SW 1271 (cell line): Measurements from ENCODE around the gene AAK1.
"Not testable (repeated sequence)": the region's sequence is repeated elsewhere in the genome, so short reads cannot be mapped to it uniquely, and the experiment has no call there.

ENCODE experiments used
- DNase-seq, 2 experiments: peaks; one replicate each; lab custom pipeline; 2025; lab: John Stamatoyannopoulos, UW

Gene AAK1

DNA sequence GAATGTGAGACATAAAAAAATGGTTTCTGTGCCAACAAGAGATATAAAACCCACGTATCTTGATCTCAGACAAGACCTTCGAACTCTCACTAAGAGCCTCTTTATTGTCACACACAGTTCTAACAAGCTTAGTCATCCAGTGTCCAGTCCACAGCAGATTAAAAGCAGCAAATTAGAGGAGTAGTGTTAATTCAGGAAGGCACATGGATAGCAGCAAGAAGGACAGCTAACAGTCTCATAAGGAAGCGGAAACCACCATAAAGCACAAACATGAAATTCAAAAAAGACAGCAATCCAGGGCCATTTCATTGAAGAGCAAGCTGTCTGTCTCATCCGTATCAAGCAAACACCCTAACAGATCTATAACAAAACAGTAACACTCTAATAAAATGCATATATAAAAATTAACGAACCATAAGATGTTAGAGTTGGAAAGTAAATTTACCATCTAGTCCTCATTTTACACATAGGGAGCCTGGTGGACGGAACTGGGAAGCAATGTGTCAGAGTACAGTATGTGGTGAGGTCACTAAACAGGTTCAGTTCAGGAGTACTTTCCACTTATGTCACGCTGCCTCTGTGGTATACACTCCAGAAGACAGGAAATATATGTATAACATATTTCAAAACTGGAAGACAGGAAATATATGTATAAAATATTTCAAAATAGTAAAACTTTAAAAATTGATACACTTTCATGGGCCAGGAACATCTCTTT, 18.3 kb downstream of the AAK1 start:
- DNase-seq: no peak

- no peak for DNase-seq
Measured at GRCh38 chr2:69624611-69625010, 18.9 kb downstream of the AAK1 start.

GRCh38 chr2:69624131-69624530, 19.4 kb downstream of the AAK1 start:
- no peak for DNase-seq

DNA sequence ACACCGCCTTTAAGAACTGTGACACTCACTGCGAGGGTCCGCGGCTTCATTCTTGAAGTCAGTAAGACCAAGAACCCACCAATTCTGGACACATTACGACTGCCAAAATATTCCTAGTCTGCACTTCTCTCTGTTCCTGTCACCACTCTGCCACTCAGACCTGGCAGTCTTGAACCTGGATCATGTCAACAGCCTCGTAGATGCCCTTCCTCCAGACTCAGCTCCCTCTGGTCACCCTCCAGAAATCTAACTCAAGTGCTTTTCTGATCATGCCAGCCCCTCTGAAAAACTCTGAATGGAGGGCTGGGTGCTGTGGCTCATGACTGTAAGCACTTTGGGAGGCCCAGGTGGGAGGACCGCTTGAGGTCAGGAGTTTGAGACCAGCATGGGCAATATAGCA, 20.3 kb downstream of the AAK1 start:
- DNase-seq: no peak

- not testable (repeated sequence) for DNase-seq
Measured at GRCh38 chr2:69622805-69623204, 20.7 kb downstream of the AAK1 start.

GRCh38 chr2:69622017-69622540, 21.5 kb downstream of the AAK1 start:
- not testable (repeated sequence) for DNase-seq

DNA sequence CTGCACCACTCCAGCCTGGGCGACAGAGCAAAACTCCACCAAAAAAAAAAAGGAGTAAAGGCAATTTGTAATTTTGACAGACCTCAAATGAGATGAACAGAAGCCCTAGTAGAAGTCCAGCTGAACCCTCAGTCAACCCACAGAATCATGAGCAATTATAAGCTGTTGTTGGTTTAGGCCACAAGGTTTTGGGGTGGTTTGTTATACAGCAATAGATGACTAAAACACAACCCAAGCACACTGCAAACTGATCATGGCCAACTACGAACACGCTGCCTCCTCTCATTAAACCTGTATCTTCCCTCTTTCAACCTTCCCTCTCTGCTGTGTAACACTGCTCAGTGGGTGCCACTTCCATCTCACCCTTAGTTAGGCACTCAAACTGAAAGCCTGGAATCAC, 22.1 kb downstream of the AAK1 start:
- no peak for DNase-seq

DNA sequence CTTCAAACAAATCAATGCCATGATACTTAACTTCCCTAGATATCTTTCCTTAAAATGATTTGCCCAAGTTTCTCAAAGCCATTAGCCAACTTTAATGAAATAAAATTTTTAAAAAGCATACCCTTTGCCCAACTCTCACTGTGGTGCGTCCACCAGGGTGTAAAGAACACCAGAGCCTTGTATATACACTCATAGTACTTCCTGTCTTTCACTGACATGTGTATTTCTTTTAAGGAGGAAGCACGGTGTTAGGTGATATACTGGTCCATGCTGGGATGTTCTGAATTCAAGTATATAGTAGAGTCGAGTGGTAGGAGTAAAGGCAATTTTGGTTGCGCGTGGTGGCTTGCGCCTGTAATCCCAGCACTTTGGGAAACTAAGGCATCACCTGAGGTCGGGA, 22.7 kb downstream of the AAK1 start:
- no peak for DNase-seq

DNA sequence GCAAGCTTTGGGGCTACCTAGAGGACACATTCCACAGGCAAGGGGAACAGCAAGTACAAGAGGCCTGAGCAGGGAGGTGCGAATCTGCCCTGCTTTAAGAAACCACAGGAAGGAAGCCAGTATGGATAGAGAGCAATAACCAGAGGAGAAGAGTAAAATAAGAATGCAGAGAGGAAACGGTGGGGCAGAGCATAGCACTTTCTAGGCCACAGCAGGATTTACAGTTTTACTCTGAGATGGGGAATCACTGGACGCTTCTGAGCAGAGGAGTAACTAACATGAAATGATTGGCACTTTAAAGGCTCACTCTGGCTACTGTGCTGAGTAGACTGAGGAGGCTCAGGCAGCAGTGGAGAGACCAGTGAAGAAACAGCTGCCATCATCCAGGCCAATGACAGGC, 23.8 kb downstream of the AAK1 start:
- no peak for DNase-seq

- DNase-seq: no peak
Measured at GRCh38 chr2:69618362-69618761, 25.2 kb downstream of the AAK1 start.

DNA sequence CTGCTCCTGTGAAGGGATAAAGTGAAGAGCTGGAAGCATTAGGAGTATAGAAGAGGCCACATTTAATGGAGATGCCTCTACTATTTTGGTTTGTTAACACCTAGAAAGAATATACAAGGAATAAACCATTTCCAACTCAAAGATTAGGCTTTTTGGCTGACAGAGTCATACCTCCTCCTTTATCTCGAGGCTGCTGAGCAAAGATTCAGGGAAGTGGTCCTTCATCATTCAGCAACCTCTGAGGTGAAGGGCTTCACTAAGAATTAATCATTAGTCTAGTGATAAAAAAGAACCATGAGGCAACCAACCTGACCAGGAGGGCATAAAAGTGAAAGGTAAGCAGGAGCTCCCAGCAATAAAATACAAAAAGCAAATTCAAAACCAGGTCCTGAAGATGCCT, 25.8 kb downstream of the AAK1 start:
- no peak for DNase-seq

DNA sequence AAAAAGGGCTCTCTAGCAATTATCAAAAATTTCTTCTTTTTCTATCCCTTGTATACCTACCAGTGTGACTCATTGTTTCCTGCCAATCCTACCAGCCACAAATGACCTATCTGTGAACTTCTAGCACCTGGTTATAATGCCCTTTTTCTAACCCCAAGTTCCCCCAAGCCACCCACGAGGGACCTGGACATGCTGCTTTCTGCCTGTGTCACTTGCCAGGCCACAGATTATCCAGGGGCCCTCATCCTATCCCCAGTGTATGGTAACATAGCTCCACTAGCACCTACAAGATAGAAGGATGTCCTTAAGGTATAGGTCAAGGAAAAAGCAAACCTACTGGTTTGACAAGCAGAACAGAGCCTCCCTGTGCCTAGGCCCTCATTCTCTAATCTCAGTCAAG, 26.8 kb downstream of the AAK1 start:
- peak in 1 of 2 experiments; percentile 24 for DNase-seq

DNA sequence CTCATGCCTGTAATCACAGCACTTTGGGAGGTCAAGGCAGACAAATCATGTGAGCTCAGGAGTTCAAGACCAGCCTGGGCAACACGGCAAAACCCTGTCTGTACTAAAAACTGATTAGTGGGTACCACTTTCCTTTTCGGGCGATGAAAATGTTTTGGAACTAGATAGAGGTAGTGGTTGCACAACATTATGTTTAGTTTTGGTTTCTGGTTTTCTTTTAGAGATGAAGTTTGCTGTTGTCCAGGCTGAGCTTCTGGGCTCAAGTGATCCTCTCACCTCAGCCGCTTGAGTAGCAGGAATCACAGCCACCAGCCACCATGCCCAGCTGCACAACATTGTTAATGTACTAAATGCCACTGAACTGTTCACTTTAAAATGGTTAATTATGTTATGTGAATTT, 27.6 kb downstream of the AAK1 start:
- DNase-seq: no peak

DNA sequence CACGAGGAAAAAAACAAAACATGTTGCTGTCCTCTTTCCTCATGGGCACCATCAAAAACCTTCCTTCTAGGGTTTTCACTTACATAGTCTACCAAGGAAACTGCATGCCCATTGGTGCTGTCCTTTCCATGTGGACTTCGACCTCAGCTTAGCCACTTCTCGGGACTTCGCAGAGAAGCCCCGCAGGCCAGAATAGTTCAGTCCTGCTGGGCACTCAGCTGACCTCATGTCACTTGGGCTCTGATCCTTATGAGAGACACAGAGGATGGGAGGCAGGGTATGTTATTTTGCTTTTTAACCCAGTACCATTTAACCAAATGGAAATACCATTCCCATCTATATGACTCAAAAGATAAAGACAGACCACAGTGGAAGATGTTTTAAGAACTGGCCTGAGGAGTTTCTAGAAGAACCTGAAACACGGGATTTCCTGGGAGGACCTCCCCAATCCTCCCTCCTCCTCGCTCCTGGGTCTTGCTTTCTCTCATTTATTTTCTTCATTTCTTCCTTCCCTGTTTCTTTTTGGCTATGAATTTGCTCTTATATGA, 28.4 kb downstream of the AAK1 start:
- no peak for DNase-seq

- no peak for DNase-seq
Measured at GRCh38 chr2:69612707-69613106, 30.8 kb downstream of the AAK1 start.

DNA sequence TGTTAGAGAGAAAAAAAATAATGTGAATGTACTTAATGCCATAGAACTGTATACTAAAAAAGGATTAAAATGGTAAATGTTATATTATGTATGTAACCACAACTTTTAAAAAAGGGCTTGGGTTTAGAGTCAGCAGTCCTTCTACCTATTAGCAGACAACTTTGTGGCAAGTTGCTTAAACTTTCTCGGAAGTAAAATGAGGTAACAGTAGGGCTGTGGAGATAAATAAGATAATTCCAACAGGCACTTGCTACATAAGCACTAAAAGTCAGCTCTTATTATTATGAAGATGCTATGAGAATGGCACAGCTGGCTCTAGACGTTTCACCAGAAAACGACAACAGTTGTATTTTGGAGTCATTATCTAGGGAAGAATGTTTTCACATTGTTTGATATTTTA, 31.3 kb downstream of the AAK1 start:
- DNase-seq: no peak

DNA sequence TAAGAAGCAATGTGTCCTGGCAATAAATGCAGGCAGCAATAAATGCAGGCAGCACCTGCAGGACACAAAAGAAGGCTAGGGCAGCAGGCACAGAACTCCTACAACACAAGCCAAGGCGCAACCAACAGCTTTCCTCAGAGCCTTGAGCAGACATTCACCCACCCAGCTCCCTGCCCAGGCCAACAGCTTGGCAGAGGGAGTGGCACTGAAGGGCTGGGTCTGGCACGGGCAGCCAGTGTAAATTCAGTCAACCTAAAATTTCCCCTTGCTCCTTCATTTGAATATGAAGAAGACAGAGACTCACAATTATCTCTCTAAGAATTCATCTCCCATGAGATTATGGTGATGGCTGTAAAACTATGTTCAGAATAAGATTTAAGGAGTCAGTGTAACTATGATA, 35.4 kb downstream of the AAK1 start:
- DNase-seq: no peak

DNA sequence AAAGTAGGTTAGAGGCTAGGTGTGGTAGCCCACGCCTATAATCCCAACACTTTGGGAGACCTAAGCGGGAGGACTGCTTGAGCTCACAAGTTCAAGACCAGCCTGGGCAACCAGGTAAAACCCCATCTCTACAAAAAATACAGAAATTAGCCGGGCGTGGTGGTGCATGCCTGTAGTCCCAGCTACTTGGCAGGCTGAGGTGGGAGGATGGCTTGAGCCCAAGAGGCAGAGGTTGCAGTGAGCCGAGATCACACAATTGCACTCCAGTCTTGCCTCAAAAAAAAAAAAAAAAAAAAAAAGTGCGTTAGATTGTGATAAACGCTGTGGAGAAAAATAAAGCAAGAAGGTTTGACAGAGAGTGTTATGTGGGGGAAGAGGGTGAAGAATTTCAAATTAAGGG, 36.8 kb downstream of the AAK1 start:
- not testable (repeated sequence) for DNase-seq

GRCh38 chr2:69605284-69605683, 38.3 kb downstream of the AAK1 start:
- no peak for DNase-seq

DNA sequence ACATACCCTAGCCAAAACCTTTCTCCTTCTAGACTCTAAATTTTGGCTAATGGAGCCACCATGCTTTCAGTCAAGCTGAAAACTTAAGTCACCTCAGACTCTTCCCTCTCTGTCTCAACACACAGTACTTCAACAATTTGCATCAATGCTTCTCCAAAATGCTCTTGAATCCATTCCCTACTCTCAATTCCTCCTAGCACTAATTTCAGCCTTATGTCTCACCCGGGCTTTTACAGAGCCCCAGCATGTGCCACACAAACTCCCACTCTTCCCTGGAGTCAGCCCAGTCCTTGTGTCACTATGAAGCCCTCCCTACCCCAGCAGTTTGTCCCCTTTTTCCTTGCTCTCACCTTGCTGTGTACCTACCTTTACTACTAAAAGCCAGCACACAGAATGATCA, 38.7 kb downstream of the AAK1 start:
- DNase-seq: no peak

DNA sequence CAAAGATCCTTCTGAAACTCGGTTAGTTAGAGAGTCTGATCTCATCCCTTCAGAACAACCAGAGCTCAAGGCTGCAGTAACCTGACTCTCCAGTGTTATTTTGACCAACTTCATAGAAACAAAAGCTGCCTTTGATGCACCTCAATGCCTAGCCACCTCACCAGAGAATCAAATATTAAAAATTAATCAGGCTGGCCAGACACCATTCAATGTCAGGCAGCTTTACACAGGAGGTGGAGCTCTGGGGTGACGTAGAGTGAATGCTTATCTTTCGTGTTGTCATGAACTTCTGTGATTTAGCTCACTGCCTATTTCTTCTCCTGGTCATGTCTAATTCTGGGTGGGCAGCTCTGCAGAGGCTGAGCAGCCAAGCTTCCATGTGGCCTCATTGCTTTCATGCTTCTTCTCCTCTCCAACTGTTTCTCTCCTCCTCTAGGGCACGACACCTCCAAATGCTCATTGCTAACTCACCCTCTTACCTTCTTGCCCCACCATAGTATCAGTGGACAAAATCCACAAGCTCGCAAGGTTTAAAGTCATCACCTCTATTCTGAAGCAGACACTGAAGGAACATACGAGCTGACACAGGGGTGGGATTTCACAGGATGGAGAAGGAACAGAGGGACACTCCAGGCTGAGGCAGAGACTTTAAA, 39.4 kb downstream of the AAK1 start:
- DNase-seq: no peak

DNA sequence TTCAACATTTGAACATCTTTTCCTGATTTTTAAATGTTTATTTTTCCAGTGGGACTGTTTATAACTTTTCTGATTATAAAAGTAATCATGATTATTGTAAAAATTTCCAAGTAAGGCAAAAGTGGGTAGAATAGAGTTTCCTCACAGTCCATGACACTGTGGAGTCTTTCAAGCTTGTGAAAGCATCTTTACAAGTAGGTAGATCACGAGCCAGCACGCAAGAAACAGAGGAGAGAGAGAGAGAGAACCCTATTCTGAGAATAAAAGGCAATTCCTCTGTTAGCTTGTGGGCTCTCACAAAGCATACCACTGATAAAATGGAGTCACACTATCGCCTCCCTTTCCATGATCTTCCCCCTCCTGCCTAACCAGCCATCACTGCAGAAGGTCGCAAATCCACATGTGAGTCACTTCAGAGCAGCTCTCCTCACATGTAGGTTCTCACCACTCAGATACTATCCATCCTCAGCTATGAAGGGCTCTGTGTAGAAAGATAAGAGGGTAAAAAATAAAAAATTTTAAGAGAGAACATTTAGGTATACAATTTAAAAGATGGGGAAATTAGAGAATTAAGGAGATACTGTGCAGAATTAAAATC, 40.3 kb downstream of the AAK1 start:
- DNase-seq: no peak

GRCh38 chr2:69601179-69601612, 42.3 kb downstream of the AAK1 start:
- peak in 1 of 2 experiments; percentile 20 for DNase-seq
